GM20000 (cell line): Measurements from ENCODE around the gene FAM241B.

Experiments
- DNase-seq: peaks from one replicate; pipeline ENCODE4 v3.0.0; 2012; ENCODE audit warnings: low spot score
- CTCF ChIP-seq: IDR thresholded peaks from 2 replicates; pipeline ENCODE4 v1.5.1; 2012; ENCODE audit warnings: mild to moderate bottlenecking, control low read depth; ENCODE audit errors: extremely low read depth, missing control alignments

Gene FAM241B

GRCh38 chr10:69626826-69627225, 3.2 kb upstream of the FAM241B start:
- no peak for DNase-seq
- TF ChIP-seq CTCF: no peak

DNA sequence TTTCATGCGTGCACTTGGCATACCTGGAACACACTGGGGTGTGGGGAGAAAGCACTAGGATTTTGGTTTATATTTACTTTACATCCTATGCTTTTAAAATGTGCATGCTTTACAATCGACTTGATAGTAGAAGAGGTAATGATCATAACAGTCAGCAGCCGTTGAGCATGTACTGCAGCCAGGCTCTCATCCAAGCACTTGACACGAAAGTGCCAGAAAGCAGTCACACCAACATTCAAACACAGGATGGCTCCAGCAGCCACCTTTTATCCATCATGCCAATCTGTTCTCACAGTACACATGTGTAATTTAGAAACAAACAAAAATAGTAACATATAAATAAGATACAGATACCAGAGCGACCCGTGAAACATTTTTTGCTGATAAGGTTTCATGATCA, 1.2 kb upstream of the FAM241B start:
- no peak for DNase-seq
- no peak for TF ChIP-seq CTCF

- no peak for DNase-seq
- TF ChIP-seq CTCF: no peak
Measured at GRCh38 chr10:69629519-69629896, 539 bp upstream of the FAM241B start.

GRCh38 chr10:69630651-69631400, 779 bp downstream of the FAM241B start:
- DNase-seq: no peak
- TF ChIP-seq CTCF: no peak

DNA sequence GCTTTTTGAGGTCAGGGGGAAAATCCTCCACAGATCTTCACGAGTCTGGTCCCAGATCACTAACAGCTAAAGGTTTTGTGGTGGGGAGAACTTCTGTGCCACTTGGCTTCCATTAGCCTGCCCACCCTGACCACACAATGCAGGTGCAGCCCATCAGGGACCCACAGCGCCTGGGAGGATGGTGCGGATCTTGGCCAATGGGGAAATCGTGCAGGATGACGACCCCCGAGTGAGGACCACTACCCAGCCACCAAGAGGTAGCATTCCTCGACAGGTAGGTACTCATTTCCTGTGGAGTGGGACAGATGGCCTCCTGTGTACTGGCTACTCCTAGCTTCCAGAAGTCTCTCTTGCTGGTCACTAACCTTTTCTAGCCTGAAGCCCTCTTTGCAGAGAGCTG, 1.5 kb downstream of the FAM241B start:
- TF ChIP-seq CTCF: no peak
- no peak for DNase-seq

GRCh38 chr10:69632516-69633199, 2.6 kb downstream of the FAM241B start:
- TF ChIP-seq CTCF: no peak
- no peak for DNase-seq
